SH-SY5Y (cell line): ENCODE data around the gene C15orf62.

Source experiments
- GATA2 ChIP-seq: IDR thresholded peaks from 2 replicates; pipeline ENCODE4 v1.6.1; 2011; ENCODE audit warnings: mild to moderate bottlenecking, low read depth, low read length
- GATA3 ChIP-seq: IDR thresholded peaks from 2 replicates; pipeline ENCODE4 v1.6.1; 2011; ENCODE audit warnings: low read depth, mild to moderate bottlenecking, low read length, moderate library complexity

DNA sequence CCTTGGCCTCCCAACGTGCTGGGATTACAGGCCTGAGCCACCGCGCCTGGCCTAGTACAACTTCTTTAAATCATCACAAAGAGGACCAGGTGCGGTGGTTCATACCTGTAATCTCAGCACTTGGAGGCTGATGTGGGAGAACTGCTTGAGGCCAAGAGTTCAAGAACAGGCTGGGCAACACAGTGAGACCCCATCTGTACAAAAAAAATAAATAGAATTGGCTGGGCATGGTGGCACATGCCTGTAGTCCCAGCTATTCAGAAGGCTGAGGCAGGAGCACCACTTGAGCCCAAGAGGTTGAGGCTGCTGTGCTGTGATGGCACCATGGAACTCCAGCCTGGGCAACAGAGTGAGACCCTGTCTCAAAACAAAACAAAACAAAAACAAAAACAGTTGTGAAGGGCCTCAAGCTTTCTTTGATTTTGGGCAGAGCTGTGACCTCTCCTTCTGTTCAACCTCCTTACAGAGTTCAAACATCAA, 20.6 kb upstream of the C15orf62 start:
- no peak for TF ChIP-seq GATA2
- no peak for TF ChIP-seq GATA3
